Liver (tissue), 9 donors: ENCODE data around the gene UGT1A7. TPM values are rescaled to one million over a fixed set of nuclear protein-coding genes. Genes with fewer than 3 reads are reported as not detected.

Source experiments
- DNase-seq: peaks from one replicate; pipeline ENCODE4 v3.0.0-alpha.2; 2017; ENCODE audit warnings: low spot score
- H3K27ac ChIP-seq, 2 donors: one replicate each; pipeline ENCODE4 v1.7.0; 2013; ENCODE audit warnings: inconsistent platforms in 2 of 2, low read length in 2 of 2, control low read depth in 1 of 2, low read depth in 1 of 2, mild to moderate bottlenecking in 1 of 2
- H3K27me3 ChIP-seq, 4 donors: one replicate each; pipeline versions ENCODE4 v1.6.1 to v1.7.0; 2013; ENCODE audit warnings: low read length in 3 of 4, inconsistent platforms in 1 of 4, mild to moderate bottlenecking in 1 of 4, moderate library complexity in 1 of 4; ENCODE audit not compliant: control insufficient read depth in 4 of 4, insufficient read depth in 4 of 4
- H3K36me3 ChIP-seq, 4 donors: one replicate each; pipeline versions ENCODE4 v1.6.1 to v1.7.0; 2013; ENCODE audit warnings: low read length in 3 of 4, mild to moderate bottlenecking in 3 of 4, low read depth in 1 of 4, moderate library complexity in 1 of 4; ENCODE audit not compliant: control insufficient read depth in 4 of 4, insufficient read depth in 3 of 4
- H3K4me1 ChIP-seq, 4 donors: one replicate each; pipeline versions ENCODE4 v1.6.1 to v1.7.0; 2013; ENCODE audit warnings: low read length in 3 of 4, mild to moderate bottlenecking in 3 of 4, moderate library complexity in 1 of 4; ENCODE audit not compliant: control insufficient read depth in 4 of 4, insufficient read depth in 4 of 4
- H3K4me3 ChIP-seq, 3 donors: one replicate each; pipeline versions ENCODE4 v1.6.1 to v1.7.0; 2013; ENCODE audit warnings: low read length in 3 of 3, control low read depth in 1 of 3, low read depth in 1 of 3, mild to moderate bottlenecking in 1 of 3
- H3K9ac ChIP-seq, 2 donors: one replicate each; pipeline ENCODE4 v1.7.0; 2013; ENCODE audit warnings: low read length in 2 of 2, mild to moderate bottlenecking in 2 of 2, moderate library complexity in 2 of 2, control low read depth in 1 of 2, low read depth in 1 of 2
- H3K9me3 ChIP-seq, 4 donors: one replicate each; pipeline versions ENCODE4 v1.6.1 to v1.7.0; 2013; ENCODE audit warnings: low read length in 3 of 4; ENCODE audit not compliant: control insufficient read depth in 4 of 4
- EGR1 ChIP-seq, 2 donors: IDR thresholded peaks; 2 replicates each; pipeline ENCODE4 v1.6.1; 2016 to 2018; ENCODE audit warnings: antibody characterized with exemption in 2 of 2, low read depth in 2 of 2
- FOXA1 ChIP-seq: IDR thresholded peaks from 2 replicates; pipeline ENCODE4 v1.6.1; 2016; ENCODE audit warnings: antibody characterized with exemption
- FOXA2 ChIP-seq: IDR thresholded peaks from 2 replicates; pipeline ENCODE4 v1.6.1; 2016; ENCODE audit warnings: antibody characterized with exemption
- GABPA ChIP-seq, 2 donors: IDR thresholded peaks in 1 of 2; conservative IDR thresholded peaks in 1 of 2; 2 replicates each; pipeline ENCODE4 v1.6.1; 2016; ENCODE audit warnings: antibody characterized with exemption in 2 of 2, mild to moderate bottlenecking in 1 of 2, moderate library complexity in 1 of 2
- HNF4A ChIP-seq, 2 donors: conservative IDR thresholded peaks; 2 replicates each; pipeline ENCODE4 v1.6.1; 2016; ENCODE audit warnings: antibody characterized with exemption in 2 of 2, mild to moderate bottlenecking in 2 of 2
- HNF4G ChIP-seq: IDR thresholded peaks from 2 replicates; pipeline ENCODE4 v1.6.1; 2016; ENCODE audit warnings: antibody characterized with exemption
- JUND ChIP-seq, 2 donors: IDR thresholded peaks; 2 replicates each; pipeline ENCODE4 v1.6.1; 2016; ENCODE audit warnings: antibody characterized with exemption in 2 of 2
- NR2F2 ChIP-seq: IDR thresholded peaks from 2 replicates; pipeline ENCODE4 v1.6.1; 2016; ENCODE audit warnings: antibody characterized with exemption
- RAD21 ChIP-seq, 2 donors: IDR thresholded peaks; 2 replicates each; pipeline ENCODE4 v1.6.1; 2016; ENCODE audit warnings: antibody characterized with exemption in 2 of 2, mild to moderate bottlenecking in 2 of 2
- RXRA ChIP-seq, 2 donors: IDR thresholded peaks; 2 replicates each; pipeline ENCODE4 v1.6.1; 2017 to 2018; ENCODE audit warnings: antibody characterized with exemption in 2 of 2, mild to moderate bottlenecking in 1 of 2
- SP1 ChIP-seq: IDR thresholded peaks from 2 replicates; pipeline ENCODE4 v1.6.1; 2018; ENCODE audit warnings: antibody characterized with exemption, mild to moderate bottlenecking
- TAF1 ChIP-seq: conservative IDR thresholded peaks from 2 replicates; pipeline ENCODE4 v1.6.1; 2016; ENCODE audit warnings: antibody characterized with exemption, mild to moderate bottlenecking
- YY1 ChIP-seq: IDR thresholded peaks from 2 replicates; pipeline ENCODE4 v1.6.1; 2016; ENCODE audit warnings: antibody characterized with exemption, mild to moderate bottlenecking
- WGBS: extraction: QIAGEN DNeasy Blood & Tissue Kit; methylation state at CpG from one replicate; pipeline ENCODE4 v1.1.7; 2013; 5-methylcytosine and 5-hydroxymethylcytosine counted together
- polyA plus RNA-seq, 2 donors: library from polyadenylated mRNA; stranded (reverse) in 1 of 2; unstranded in 1 of 2; fragments of 200-250 nt in 1 of 2; fragments of >200 nt in 1 of 2; fragmentation: Nextera tagmentation in 1 of 2; extraction: Ambion mirVana in 1 of 2; gene quantifications; one replicate each; pipeline versions ENCODE4 v1.2.1 to v1.2.3, GENCODE V29; 2013 to 2015
- total RNA-seq, 2 donors: library from RNA; depleted of rRNA; stranded (reverse); fragments of >200 nt; gene quantifications; one replicate each; pipeline ENCODE4 v1.2.3, GENCODE V29; 2014
- TF ChIP-seq, protein P1 (sequence below): IDR thresholded peaks from 2 replicates; pipeline ENCODE4 v1.6.1; 2016; ENCODE audit warnings: antibody characterized with exemption
- TF ChIP-seq, protein P2 (sequence below): IDR thresholded peaks from 2 replicates; pipeline ENCODE4 v1.6.1; 2016; ENCODE audit warnings: antibody characterized with exemption
- TF ChIP-seq, protein P3 (sequence below): IDR thresholded peaks from 2 replicates; pipeline ENCODE4 v1.6.1; 2016; ENCODE audit warnings: antibody characterized with exemption
- TF ChIP-seq, protein P4 (sequence below): fragments of 150-350 bp; IDR thresholded peaks from 2 replicates; pipeline ENCODE4 v1.5.1; 2017; ENCODE audit warnings: improper control_type of control experiment, low read depth, low read length; ENCODE audit not compliant: missing input control
- TF ChIP-seq, protein P5 (sequence below): IDR thresholded peaks from 2 replicates; pipeline ENCODE4 v1.6.1; 2016; ENCODE audit warnings: antibody characterized with exemption, mild to moderate bottlenecking
- donor health status: healthy.
- donor health status: healthy.
- donor health status: healthy.
- donor health status: healthy.
- donor health status: healthy.

UGT1A7 gene
- total and polyA plus RNA-seq, 4 donors, result 0.02 to 2.2 (median 0.38) TPM; not detected in 1

DNA sequence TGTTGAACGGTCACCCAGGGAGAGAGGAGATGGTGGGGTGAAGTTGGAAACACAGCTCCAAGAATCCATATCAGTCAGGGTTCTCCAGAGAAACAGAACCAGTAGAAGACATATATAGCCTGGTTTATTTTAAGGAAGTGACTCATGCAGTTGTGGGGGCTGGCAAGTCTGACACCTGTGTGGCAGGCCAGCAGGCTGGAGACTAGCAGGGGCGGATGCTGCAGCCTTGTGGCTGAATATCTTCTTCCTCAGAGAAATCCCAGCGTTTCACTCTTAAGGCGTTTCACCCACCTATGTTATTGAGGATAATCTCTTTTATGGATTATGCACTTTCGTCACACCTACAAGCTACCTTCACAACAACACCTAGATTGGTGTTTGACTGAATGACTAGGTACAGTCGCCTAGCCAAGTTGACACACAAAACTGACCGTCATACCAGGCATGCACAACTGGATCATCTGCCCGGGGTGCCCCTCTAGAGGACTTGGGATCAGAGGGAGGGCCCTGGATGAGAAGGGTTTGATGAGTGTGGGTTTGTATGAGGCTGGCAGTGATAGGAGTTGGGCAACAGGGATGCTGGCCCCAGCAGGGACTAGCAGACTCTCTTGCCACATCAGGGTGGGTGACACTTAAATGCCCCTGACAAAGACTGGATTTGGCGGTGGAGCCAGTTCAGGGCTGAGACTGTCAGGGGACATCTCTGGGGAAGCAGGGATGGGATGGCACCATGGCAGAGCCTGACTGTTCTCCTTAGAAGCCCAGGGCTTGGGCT lies 119.8 kb downstream of the UGT1A7 start:
- Histone ChIP-seq H3K36me3 (no peaks in the 10 kb centered on the region), H3K27me3 (no peaks in the 10 kb centered on the region), H3K9me3 (no peaks in the 10 kb centered on the region), H3K9ac (no peak overlapping the region), H3K27ac (no peak overlapping the region), H3K4me1 (no peaks in the 10 kb centered on the region), H3K4me3 (no peak overlapping the region)
- 81% methylated on average over 9 of the region's 9 CpGs for WGBS
- DNase-seq, result peak; percentile 27
- no peak for TF ChIP-seq FOXA1
- TF ChIP-seq HNF4G, result no peak
- TF ChIP-seq, protein P1, sequence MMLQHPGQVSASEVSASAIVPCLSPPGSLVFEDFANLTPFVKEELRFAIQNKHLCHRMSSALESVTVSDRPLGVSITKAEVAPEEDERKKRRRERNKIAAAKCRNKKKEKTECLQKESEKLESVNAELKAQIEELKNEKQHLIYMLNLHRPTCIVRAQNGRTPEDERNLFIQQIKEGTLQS, result no peak
- TF ChIP-seq RAD21 (IDR thresholded peaks at IDR 0.05), result no peak
- TF ChIP-seq, protein P2, sequence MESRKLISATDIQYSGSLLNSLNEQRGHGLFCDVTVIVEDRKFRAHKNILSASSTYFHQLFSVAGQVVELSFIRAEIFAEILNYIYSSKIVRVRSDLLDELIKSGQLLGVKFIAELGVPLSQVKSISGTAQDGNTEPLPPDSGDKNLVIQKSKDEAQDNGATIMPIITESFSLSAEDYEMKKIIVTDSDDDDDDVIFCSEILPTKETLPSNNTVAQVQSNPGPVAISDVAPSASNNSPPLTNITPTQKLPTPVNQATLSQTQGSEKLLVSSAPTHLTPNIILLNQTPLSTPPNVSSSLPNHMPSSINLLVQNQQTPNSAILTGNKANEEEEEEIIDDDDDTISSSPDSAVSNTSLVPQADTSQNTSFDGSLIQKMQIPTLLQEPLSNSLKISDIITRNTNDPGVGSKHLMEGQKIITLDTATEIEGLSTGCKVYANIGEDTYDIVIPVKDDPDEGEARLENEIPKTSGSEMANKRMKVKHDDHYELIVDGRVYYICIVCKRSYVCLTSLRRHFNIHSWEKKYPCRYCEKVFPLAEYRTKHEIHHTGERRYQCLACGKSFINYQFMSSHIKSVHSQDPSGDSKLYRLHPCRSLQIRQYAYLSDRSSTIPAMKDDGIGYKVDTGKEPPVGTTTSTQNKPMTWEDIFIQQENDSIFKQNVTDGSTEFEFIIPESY, result no peak
- TF ChIP-seq YY1, result no peak
- no peak for TF ChIP-seq TAF1
- TF ChIP-seq, protein P3, sequence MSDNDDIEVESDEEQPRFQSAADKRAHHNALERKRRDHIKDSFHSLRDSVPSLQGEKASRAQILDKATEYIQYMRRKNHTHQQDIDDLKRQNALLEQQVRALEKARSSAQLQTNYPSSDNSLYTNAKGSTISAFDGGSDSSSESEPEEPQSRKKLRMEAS, result no peak
- no peak for TF ChIP-seq HNF4A (conservative IDR thresholded peaks at IDR 0.05)
- no peak for TF ChIP-seq EGR1 (IDR thresholded peaks at IDR 0.05; ENCODE audit: low read depth in 2 of 2)
- no peak for TF ChIP-seq JUND (IDR thresholded peaks at IDR 0.05)
- TF ChIP-seq SP1, result no peak
- TF ChIP-seq GABPA (IDR thresholded peaks at IDR 0.05 in 1 of 2, conservative IDR thresholded peaks at IDR 0.05 in 1 of 2), result no peak
- no peak for TF ChIP-seq FOXA2
- no peak for TF ChIP-seq NR2F2
- TF ChIP-seq, protein P4, sequence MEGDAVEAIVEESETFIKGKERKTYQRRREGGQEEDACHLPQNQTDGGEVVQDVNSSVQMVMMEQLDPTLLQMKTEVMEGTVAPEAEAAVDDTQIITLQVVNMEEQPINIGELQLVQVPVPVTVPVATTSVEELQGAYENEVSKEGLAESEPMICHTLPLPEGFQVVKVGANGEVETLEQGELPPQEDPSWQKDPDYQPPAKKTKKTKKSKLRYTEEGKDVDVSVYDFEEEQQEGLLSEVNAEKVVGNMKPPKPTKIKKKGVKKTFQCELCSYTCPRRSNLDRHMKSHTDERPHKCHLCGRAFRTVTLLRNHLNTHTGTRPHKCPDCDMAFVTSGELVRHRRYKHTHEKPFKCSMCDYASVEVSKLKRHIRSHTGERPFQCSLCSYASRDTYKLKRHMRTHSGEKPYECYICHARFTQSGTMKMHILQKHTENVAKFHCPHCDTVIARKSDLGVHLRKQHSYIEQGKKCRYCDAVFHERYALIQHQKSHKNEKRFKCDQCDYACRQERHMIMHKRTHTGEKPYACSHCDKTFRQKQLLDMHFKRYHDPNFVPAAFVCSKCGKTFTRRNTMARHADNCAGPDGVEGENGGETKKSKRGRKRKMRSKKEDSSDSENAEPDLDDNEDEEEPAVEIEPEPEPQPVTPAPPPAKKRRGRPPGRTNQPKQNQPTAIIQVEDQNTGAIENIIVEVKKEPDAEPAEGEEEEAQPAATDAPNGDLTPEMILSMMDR, result no peak
- TF ChIP-seq RXRA (IDR thresholded peaks at IDR 0.05), result no peak
- TF ChIP-seq, protein P5, sequence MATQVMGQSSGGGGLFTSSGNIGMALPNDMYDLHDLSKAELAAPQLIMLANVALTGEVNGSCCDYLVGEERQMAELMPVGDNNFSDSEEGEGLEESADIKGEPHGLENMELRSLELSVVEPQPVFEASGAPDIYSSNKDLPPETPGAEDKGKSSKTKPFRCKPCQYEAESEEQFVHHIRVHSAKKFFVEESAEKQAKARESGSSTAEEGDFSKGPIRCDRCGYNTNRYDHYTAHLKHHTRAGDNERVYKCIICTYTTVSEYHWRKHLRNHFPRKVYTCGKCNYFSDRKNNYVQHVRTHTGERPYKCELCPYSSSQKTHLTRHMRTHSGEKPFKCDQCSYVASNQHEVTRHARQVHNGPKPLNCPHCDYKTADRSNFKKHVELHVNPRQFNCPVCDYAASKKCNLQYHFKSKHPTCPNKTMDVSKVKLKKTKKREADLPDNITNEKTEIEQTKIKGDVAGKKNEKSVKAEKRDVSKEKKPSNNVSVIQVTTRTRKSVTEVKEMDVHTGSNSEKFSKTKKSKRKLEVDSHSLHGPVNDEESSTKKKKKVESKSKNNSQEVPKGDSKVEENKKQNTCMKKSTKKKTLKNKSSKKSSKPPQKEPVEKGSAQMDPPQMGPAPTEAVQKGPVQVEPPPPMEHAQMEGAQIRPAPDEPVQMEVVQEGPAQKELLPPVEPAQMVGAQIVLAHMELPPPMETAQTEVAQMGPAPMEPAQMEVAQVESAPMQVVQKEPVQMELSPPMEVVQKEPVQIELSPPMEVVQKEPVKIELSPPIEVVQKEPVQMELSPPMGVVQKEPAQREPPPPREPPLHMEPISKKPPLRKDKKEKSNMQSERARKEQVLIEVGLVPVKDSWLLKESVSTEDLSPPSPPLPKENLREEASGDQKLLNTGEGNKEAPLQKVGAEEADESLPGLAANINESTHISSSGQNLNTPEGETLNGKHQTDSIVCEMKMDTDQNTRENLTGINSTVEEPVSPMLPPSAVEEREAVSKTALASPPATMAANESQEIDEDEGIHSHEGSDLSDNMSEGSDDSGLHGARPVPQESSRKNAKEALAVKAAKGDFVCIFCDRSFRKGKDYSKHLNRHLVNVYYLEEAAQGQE, result no peak
